VCaP (cell line): ENCODE data around the gene AQP6.

Source experiments
- H3K27ac ChIP-seq: fragments of 450-650 bp; 2 replicates; pipeline ENCODE4 v1.5.1; 2017
- CTCF ChIP-seq: fragments of 450-650 bp; conservative IDR thresholded peaks from 2 replicates; pipeline ENCODE4 v1.5.1; 2017; ENCODE audit warnings: mild to moderate bottlenecking, moderate library complexity

The AQP6 gene

GRCh38 chr12:49944046-49944445 lies 28.7 kb upstream of the AQP6 start:
- no peak overlapping the region for H3K27ac ChIP-seq
- TF ChIP-seq CTCF, result no peak

GRCh38 chr12:49944718-49945117 lies 28.0 kb upstream of the AQP6 start:
- no peak overlapping the region for H3K27ac ChIP-seq
- no peak for TF ChIP-seq CTCF

- H3K27ac ChIP-seq, result no peak overlapping the region
These were observed 27.2 kb upstream of the AQP6 start for GRCh38 chr12:49945394-49946080.

GRCh38 chr12:49946086-49946485 lies 26.7 kb upstream of the AQP6 start:
- TF ChIP-seq CTCF, result no peak
- no peak overlapping the region for H3K27ac ChIP-seq

More at GRCh38 chr12:49945394-49946080, 27.2 kb upstream of the AQP6 start:
- TF ChIP-seq CTCF, result peak; percentile 37

GRCh38 chr12:49946497-49946896 lies 26.2 kb upstream of the AQP6 start:
- TF ChIP-seq CTCF, result no peak
- H3K27ac ChIP-seq, result peak overlapping the region; percentile 35; the same call in 1 of the 2 replicates

- H3K27ac ChIP-seq, result peak overlapping the region; percentile 35
- no peak for TF ChIP-seq CTCF
These were observed 25.0 kb upstream of the AQP6 start for GRCh38 chr12:49947593-49948226.

GRCh38 chr12:49948866-49949845 lies 23.6 kb upstream of the AQP6 start:
- H3K27ac ChIP-seq, result no peak overlapping the region
- TF ChIP-seq CTCF, result no peak
